ENCODE measurements around the gene EXOC4.
"Not testable (repeated sequence)": the region's sequence is repeated elsewhere in the genome, so short reads cannot be mapped to it uniquely, and the experiment has no call there.

The EXOC4 gene

DNA sequence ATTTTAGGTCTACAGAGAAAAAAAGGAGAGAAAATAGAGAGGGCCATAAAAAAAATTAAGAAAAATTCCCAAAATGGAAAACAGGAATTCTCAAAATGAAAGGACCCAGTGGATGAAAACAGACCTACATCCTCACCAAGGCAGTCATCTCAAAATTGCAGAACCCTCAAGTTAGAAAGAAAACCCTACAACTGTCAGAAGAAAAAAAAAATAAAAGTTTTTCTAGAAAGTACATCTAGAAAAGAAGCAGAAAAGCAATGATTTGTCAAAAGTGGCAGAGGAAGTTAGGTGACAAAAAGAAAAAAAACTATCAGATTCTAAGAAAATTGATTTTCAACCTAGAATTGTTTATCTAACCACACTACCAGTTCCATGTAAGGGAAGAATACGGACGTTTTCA, 706.6 kb downstream of the EXOC4 start:
- no peak for DNase-seq

DNA sequence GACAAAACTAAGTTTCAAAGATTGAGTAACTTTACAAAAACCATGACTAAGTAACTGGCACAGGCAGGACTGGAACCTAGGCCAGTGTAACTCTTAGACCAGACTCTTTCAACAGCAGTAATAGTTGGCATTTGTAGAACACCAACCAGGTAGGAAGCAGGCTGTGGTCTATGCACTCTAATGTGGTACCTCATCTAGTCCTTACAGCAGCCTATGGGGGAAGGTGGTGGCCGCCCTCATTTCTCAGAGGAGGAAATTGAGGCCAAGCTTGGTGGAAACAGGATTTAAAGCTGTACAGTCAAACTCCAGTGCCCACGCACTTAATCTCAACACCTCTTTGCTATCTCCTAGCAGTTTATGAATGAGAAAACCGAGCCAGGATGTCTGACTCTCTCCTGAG, 708.8 kb downstream of the EXOC4 start:
- DNase-seq = no peak

GRCh38 chr7:133962646-133963045, 709.8 kb downstream of the EXOC4 start:
- DNase-seq = no peak

DNA sequence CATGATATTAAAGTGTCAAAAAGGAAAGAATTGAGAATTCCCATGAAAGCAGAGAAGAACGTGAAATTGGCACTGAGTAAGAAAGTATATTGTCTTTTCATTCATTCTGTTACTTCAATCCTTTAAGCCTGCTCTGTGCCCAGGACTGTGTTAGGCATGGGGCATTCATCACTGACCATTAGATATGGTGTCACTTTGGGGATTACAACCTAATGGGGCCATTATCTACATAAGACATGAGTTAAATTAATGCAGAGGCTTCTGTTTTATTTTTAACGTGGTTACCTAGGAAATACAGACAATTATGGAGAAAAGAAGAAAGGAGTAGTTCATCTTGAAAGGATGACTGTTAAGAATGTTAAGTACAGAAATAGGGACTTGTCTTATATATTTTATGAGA, 710.8 kb downstream of the EXOC4 start:
- DNase-seq = no peak

GRCh38 chr7:133971625-133972024, 718.7 kb downstream of the EXOC4 start:
- DNase-seq = no peak

GRCh38 chr7:133973710-133974109, 720.8 kb downstream of the EXOC4 start:
- no peak for DNase-seq

GRCh38 chr7:133975130-133975529, 722.3 kb downstream of the EXOC4 start:
- no peak for DNase-seq

DNA sequence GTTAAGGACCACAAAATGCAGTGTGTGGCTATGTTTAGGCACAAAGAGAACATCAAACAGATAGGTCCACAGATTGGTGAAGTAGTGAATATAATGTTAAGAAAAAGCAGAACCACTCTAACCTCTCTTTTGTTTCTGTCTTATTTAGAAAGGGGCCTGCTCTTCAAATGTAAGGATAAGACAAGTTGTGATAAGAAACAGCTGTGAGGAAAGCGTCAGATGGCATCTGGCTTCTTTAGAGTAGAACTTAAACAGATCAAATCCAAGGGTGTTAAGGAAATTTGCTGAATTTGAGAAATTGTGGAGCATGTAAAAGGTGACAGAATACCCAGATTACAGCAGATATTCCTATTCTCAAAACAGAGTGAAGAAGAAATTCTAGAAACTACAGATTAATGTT, 723.3 kb downstream of the EXOC4 start:
- no peak for DNase-seq

DNA sequence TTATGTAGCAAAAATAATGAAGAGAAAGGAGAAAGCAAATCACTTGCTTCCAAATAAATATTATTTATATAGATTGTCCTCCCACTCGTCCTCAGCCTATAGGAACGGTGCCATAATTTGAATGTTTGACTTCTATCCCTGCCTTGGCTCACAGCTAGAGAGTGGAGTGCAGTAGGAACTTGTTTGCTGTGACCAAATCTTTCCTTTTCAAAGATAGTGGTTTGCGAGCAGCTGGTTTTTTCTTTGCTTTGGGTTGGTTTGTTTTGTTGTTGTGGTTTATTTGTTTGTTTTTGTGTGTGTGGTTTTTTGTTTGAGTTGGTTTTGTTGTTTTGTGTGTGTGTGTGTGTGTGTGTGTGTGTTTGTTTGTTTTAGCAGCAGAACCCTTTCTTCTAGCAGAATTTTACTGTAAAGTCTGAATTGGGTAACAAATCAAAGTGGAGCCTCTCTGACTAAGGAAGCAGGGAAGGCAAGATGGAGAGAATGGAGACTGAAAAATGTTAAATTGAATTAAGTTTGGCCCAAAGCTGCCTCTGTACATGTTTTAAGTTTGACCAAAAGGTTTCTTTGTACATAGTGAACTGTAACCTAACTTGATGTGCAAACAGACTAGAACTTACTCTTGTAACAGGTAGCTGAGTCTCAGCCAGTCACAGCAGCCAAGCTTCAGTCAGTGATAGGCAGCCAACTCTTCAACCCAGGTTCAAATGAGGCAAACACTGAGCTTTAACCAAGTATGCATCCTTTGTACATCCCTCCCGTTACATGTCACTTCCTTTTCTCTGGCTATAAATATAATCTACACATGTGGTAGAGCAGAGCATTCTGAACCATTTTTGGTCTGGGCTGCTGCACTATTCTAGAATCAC, 724.8 kb downstream of the EXOC4 start:
- DNase-seq = no peak

DNA sequence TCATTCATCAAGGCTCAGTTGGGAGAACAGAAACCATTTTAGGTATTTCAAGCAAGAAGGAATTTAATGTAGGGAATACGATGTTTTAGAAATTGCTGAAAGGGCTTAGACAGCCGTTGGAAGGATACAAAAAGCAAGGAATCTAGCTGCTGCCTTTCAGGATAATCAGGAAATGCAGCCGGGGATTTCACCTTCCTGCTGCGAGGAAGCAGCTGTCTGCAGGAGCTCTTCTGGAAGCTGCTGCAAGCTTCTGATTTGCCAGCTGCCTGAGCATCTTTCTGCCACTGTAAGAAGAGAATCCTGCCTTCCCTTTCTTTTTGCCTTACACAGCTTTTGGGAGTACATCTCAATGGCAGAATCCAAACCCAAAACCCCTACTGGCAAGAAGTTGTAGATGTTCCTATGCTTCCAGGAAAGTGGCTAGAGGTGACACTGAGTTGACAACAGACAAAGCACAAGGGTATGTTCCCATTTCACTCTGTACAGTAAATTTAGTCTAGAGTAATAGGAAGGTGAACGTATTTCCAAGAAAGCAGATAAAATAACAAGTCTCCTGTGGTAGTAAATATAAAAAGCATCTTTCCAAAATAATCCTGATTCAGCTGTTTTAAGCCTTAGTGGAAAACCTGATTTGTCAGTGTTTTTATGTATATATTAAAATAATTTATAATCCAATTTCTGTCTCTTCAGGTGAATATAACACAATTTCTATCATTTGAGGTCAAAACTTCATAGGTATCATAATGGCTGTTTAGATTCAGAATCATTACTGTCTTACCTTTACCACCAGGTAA, 725.8 kb downstream of the EXOC4 start:
- DNase-seq = no peak

DNA sequence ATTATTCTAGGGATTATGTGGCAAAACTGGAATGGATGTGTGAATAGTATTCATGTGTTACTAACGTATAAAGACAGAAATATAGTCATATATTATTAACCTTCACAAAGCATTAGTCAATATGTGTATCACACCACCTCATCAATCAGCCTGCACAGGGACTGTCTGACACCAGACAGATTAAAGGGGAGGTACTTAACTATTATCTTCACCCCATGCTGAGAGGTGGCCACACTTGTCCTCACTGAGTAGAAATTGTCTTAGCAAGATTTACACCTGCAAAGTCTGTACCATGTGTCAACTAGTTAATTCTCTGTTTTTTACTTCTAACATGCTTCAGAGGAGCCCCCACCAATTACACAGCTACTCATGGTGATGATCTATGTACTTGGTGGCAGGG, 727.9 kb downstream of the EXOC4 start:
- no peak for DNase-seq

DNA sequence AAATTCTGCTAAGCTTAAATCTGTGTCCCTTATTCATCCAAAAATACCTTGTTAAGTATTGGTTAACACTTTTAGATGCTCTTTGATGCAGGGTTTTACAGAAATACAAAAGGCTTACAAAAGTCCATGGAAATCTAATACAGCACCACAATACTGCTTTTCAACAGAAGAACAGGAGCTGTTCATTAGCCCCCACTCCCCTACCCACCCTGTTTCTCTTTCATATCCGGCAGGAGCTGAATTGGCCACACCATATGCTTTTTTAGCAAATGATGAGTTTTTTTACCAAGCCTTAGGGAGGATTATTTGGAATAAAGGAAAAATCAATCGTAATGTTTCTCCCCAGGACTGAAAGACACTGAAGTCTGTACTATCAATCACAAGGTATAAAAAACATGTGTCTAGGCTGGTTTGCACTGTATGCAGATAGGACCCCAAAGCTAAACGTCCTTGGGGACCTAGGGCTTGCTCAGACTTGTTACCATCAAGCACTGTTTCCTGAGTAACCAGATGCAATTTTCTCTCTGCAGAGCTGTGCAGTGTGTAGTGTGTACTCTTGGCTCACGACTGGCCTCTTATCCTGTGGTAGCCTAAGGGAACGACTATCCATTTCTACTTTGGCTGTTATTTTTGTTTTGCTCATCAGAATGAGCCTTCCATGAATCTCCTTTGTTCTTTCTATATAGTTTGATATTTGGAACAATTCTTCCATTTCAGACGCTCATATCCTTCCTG, 731.0 kb downstream of the EXOC4 start:
- peak; percentile 77 for DNase-seq

DNA sequence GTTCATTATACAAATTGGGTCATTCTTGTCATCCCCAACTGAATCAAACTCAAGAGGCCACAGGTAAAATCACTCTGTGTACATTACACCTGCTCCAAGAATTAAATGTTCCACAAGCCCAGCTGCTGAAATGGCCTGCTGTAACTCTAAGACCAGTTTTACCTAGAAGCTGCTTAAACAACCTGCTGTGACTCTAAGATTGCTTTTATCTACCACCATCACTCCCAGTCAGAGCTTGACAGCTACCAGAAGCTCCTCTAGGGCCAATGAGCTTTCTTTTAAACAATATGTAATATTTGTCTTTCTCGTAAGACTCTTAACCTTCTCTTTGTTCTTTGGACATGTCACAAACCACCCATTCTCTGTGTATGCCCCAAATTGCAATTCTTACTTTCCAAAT, 732.4 kb downstream of the EXOC4 start:
- no peak for DNase-seq

- DNase-seq = no peak
Observed at GRCh38 chr7:133987582-133987981, 734.7 kb downstream of the EXOC4 start.

GRCh38 chr7:133993547-133993946, 740.7 kb downstream of the EXOC4 start:
- DNase-seq = no peak

GRCh38 chr7:133994100-133994499, 741.2 kb downstream of the EXOC4 start:
- DNase-seq = not testable (repeated sequence)

DNA sequence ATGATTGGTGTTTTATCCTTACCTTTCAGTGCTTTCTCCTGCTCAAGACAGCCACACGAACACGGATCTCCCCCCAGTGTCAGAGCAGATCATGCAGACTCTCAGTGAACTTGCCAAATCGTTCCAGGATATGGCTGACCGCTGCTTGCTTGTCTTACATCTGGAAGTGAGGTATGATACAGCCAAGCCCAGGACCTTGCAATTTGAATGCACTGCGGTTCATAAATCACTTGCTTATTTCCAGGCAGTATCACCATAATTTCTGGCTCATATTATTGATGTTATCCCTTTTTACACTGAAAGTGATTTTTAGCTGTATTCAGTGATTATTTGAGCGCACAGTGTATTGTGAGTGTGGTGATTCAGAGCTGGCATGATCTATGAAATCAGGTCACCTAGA, 744.6 kb downstream of the EXOC4 start:
- no peak for DNase-seq

- no peak for DNase-seq
Observed at GRCh38 chr7:133999178-133999577, 746.3 kb downstream of the EXOC4 start.

- DNase-seq = no peak
Observed at GRCh38 chr7:134004829-134005505, 752.1 kb downstream of the EXOC4 start.

DNA sequence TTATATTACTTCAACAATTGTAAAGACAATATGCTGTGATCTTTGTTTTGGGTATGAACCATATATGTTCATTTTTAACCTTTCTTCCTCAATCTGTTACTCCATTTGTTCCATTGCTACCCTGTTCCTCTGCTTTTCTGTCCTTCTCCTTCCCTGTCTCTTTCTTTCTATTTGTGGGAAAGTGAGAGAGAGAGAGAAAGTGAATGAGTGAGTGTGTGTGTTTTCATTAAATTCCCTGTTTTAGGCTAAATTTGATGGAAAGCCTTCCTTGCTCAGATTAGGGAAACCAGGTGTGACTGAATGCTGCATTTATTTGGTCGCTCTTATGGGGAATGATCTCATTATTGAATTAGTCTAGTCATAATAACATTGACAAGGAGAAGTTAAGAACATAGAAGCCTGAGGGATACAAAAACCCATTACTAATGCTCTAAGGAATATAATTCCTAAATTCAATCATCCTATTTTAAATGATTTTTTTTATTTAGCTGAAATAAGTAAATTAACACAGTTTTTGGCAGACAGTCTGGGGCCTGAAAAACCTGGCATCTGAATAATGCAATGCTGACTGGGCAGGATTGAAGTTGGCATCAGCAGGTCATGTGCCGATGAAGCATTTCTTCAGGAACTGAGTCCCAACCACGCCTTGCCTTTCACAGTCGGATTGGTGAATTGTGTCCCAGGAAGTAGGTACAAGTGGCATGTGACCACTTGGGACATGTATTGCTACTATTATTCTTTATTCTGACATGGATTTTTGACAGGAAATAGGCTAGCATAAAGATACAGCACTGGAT, 756.6 kb downstream of the EXOC4 start:
- DNase-seq = no peak

DNA sequence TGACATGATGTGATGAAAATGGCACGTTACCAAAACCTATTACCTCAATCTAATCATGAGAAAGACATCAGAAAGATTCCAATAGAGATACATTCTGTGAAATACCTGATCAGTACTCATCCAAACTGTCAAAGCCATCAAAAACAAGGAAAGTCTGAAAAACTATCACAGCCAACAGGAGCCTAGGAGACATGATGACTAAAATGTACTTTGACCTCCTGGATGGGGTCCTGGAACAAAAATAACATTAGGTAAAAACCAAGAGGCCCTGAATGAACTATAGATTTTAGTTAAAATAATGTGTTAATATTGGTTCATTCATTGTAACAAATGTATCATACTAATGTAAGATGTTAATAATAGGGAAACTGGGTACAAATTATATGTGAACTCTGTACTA, 760.4 kb downstream of the EXOC4 start:
- no peak for DNase-seq

DNA sequence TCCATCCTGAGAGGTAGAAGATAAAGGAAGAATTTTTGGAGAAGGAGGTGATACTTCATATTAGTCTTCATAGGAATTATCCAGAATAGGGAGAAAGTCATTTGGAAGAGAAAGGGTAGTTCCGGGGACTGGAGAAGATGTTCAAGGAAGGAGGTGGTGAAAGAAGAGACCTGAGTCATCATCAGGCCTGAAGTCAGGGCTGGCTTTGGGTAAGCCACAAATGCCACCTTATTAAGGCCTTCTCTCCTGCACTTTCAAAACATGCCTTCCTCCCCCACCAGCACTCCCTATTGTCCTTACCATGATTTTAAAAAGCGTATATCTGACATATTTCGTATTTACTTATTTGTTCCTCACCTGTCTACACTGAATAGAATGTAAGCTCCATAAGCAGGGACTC, 762.1 kb downstream of the EXOC4 start:
- DNase-seq = no peak

All from NCI-H1105 (cell line).